Stimulated activated CD8-positive, alpha-beta memory T cell treated with anti-CD3 and anti-CD28 coated beads, Interleukin-7, amount 100 ng/mL, for 4 hours (primary cell): ENCODE data around the gene NOC2L.
"Not testable (repeated sequence)": the region's sequence is repeated elsewhere in the genome, so short reads cannot be mapped to it uniquely, and the experiment has no call there.

Experiments
- DNase-seq, 2 donors: peaks; one replicate each; pipeline ENCODE4 v3.0.0-alpha.2; 2020; ENCODE audit warnings: low read depth in 2 of 2

The NOC2L gene

GRCh38 chr1:904310-904950 is 54.6 kb downstream of the NOC2L start:
- DNase-seq = peak; percentile 59 to 81

GRCh38 chr1:903721-904271 is 55.3 kb downstream of the NOC2L start:
- no peak for DNase-seq

GRCh38 chr1:903305-903704 is 55.8 kb downstream of the NOC2L start:
- DNase-seq = no peak

GRCh38 chr1:902802-903201 is 56.3 kb downstream of the NOC2L start:
- DNase-seq = no peak

GRCh38 chr1:901108-901859 is 57.8 kb downstream of the NOC2L start:
- no peak for DNase-seq

GRCh38 chr1:899636-900317 is 59.3 kb downstream of the NOC2L start:
- no peak for DNase-seq

GRCh38 chr1:897951-898350 is 61.1 kb downstream of the NOC2L start:
- not testable (repeated sequence) for DNase-seq

GRCh38 chr1:897226-897625 is 61.8 kb downstream of the NOC2L start:
- no peak for DNase-seq
